ENCODE measurements around the gene KIF5C. TPM values are rescaled to one million over a fixed set of nuclear protein-coding genes. Genes with fewer than 3 reads are reported as not detected.

Gene KIF5C
- total RNA-seq, 1 donor from 2014 or later = 0.33 TPM

DNA sequence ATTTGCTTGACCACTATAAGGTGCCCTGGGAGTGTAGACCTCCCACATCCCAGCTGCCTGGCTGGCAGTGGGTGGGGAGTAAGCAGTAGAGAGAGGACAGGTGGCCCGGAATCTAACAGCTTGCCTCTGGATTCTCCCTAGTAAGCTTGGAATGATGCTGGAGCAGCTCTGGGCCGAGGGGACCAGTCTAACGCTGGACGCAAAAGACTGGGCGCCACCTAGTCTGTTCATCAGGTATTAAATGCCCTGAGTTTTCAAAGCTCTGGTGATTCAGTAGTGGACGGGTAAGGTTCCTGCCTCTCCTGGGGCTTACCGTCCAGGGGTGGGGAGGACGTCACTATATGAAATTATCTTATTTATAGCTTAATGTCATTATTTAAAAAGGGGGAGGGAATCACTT is 162.8 kb downstream of the KIF5C start:
- ATAC-seq (peak; percentile 44), DNase-seq (ENCODE audit: low spot score) (no peak)

DNA sequence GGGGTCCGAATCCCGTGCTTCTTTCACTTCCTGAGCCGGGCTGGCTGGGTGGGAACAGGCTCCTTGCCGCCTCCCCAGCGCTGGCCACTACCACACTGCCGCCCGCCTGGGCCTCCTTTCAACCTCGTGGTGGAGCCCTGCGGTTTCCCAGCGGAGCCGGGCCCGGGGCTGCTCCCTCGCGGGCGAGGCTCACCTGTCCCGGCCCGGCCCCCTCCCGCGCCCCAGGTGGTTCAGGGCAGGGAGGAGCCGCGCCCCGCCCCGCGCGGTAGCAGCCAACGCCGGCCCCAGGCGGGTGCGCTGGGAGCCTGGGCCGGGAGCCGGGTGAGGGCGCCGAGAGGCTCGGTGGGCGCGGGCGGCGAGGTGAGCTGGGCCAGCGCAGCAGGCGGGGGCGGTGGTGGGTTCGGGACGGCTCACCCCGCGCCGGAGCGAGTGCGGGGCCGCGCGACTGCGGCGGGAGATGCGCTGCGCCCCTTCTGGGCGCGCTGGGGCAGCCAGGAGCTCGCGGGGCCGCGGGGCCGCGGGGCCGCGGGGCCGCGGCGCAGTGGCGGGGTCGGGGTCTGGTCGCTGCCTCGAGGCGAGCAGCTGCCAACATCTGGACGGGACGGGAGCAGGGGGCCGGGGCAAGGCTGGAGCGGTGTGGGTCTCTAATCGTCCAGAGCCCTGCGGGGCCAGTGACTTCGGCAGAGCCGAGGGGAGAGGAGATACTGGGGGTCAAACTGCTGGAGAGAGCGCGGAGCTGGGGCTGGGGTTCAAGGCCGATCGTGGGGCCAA is 163.6 kb downstream of the KIF5C start, which contains the start of gene LYPD6B:
Gene LYPD6B, plus strand, starts transcription at position 258 of the 771 bp plus-strand sequence. CDS start 92,250 bp downstream, outside the sequence.
- ATAC-seq (peak; percentile 78), DNase-seq (ENCODE audit: low spot score) (no peak)

DNA sequence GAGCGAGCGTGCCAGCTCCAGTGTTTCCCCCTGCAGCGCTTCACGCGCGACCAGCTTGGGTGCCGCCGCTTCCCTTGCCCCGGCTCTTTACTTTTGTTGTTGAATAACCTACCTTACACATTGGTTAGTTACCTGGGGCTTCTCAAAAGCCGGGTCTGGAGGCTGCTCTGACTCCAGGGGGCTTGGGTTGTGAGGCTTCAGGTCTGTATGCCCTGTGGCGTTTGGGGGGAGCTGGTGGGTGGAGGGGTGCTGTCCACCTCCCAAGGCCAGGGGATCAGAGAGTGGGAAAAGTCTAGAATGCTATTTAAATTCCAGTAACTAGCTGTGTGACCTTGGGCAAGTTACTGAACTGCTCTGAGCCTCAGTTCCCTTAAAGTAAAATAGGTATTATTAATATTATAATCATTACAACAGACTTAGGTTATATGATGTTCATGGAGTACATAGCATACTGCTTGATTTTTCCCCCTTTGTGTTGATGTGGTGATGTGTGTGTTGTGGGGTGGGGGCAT is 164.2 kb downstream of the KIF5C start:
- ATAC-seq (no peak), DNase-seq (ENCODE audit: low spot score) (no peak)

GRCh38 chr2:149040451-149040850 is 165.4 kb downstream of the KIF5C start:
- ATAC-seq = no peak
- DNase-seq (ENCODE audit: low spot score) = no peak

- ATAC-seq = no peak
Measured at GRCh38 chr2:149041482-149041881, 166.5 kb downstream of the KIF5C start.

GRCh38 chr2:149042881-149043280 is 167.9 kb downstream of the KIF5C start:
- no peak for ATAC-seq
- no peak for DNase-seq (ENCODE audit: low spot score)

More at GRCh38 chr2:149041482-149041881, 166.5 kb downstream of the KIF5C start:
- no peak for DNase-seq (ENCODE audit: low spot score)

DNA sequence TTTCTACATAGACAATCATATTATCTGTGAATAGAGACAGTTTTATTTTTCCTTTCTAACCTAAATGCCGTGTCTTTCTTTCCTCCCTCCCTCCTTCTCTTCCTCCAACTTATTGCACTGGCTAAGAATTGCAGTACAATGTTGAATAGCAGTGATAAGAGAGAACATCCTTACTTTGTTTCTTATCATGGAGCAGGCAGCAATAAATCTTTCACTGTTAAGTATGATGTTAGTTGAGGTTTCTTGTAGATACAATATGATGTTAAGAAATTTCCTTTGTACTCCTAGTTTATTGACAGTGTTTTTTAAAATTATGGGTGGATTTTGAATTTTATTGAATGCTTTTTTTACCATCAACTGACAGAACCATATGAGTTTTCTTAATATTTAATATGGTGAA is 169.5 kb downstream of the KIF5C start:
- ATAC-seq (no peak), DNase-seq (ENCODE audit: low spot score) (no peak)

GRCh38 chr2:149047118-149047517 is 172.1 kb downstream of the KIF5C start:
- no peak for ATAC-seq
- DNase-seq (ENCODE audit: low spot score) = no peak

DNA sequence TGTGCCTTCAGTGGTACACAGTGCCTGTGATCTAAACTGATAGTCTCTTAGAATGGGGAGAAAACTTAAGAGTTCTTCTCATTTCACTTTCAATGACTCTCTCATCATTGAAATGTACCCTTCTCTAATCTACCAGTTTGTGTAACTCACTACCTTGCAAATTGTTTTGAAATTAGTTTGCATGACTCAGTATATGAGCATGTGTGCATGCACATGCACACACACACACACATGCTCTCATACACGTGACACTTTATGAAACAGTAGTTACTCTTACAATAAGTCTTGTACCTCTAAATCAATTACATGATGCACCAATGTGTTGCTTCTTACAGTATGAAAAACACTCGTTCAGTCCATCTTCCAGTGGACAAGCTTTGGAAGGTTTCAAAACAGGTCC is 174.1 kb downstream of the KIF5C start:
- no peak for ATAC-seq

GRCh38 chr2:149050188-149050587 is 175.2 kb downstream of the KIF5C start:
- ATAC-seq (no peak), DNase-seq (ENCODE audit: low spot score) (no peak)

More for the DNA sequence above, 174.1 kb downstream of the KIF5C start:
- no peak for DNase-seq (ENCODE audit: low spot score)

GRCh38 chr2:149055751-149056150 is 180.7 kb downstream of the KIF5C start:
- ATAC-seq = no peak

GRCh38 chr2:149056541-149057255 is 181.7 kb downstream of the KIF5C start:
- ATAC-seq (no peak), DNase-seq (ENCODE audit: low spot score) (no peak)

More at GRCh38 chr2:149055751-149056150, 180.7 kb downstream of the KIF5C start:
- DNase-seq (ENCODE audit: low spot score) = no peak

GRCh38 chr2:149057401-149057800 is 182.4 kb downstream of the KIF5C start:
- ATAC-seq (no peak), DNase-seq (ENCODE audit: low spot score) (no peak)

DNA sequence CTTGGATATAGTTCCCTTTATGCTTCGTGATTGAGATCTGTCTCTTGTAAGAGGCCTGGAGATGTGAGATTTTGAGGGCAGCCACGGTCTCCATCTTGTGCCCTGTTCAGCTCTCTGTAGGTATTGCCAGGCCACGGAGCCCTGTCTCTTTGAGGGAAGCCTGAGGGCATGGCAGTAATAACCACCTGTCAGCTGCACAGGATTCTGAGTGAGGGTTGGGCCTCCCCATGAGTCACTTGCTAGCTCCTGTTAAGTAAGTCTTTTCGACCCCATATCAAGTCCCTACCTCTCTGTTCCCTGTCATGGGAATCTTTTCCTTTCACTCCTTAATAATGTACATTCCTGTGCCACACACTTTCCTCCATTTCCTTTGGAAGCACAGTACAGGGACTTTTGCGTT is 183.9 kb downstream of the KIF5C start:
- ATAC-seq = no peak

DNA sequence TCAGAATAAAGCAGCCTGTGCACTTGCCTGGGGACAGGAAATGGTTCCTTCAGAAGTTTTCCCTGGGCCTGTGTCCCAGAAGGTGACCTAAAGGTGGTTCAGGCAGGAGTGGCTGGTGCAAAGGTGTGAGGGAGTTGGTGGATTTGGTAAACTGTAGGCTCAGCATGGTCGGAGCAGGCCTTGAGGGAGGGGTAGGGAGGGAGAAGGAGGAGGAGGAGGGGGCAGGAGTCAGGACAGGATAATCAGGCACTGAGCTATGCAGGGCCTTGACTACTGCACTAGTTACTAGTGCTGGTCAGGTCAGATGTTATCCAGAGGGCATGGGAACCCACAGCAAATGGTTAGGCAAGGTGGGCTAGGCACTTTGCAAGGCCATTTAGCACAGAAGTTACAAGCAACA is 184.8 kb downstream of the KIF5C start:
- DNase-seq (ENCODE audit: low spot score) = no peak
- ATAC-seq = no peak

More for the DNA sequence above, 183.9 kb downstream of the KIF5C start:
- DNase-seq (ENCODE audit: low spot score) = no peak

DNA sequence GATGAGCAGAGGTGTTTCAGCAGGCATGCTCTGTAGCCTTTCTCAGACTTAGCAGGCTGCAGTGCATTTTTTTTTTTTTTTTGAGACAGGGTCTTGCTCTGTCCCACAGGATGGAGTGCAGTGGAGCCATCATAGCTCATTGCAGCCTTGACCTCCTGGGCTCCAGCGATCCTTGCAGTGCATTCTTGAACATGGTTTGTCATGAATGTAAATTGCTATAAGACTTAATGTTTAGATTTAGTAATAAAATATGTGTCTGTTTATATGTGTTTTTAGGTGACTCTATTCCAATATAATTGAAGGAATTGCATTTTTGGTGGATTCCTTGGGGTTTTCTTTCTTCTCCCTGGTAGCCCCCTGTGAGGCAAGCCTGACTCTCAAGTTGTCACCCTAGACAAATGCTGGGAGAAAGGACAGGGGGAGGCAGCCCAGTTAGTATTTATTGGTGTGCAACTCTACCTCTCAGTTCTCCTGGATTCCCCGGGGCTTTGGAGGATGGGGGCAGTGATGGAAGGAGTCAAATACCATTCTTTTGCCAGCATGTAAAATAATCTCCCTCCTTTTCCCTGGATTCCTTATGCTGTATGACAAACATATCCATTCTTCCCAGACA is 186.2 kb downstream of the KIF5C start:
- DNase-seq (ENCODE audit: low spot score) = no peak
- no peak for ATAC-seq

DNA sequence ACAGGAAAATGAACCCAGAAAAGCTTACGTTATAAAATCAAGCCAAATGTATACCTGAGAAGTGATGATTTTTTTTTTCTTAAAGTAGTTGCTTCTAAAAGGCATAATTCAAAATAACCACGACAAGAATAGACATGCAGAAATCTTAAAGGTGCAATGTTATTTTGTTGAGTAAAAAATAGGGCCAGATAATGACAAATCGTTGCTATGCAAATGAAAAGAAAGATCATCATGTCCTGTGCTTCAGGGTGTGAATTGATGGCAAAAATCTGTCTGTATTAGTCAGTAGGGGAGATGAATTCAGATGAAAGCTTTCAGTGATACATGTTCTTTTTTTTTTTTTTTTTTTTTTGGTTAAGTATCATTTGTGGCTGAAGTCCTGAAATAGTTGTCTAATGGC is 187.5 kb downstream of the KIF5C start:
- DNase-seq (ENCODE audit: low spot score) = no peak
- no peak for ATAC-seq

GRCh38 chr2:149063177-149063576 is 188.2 kb downstream of the KIF5C start:
- no peak for DNase-seq (ENCODE audit: low spot score)
- ATAC-seq = no peak

- ATAC-seq = no peak
- DNase-seq (ENCODE audit: low spot score) = no peak
Measured at GRCh38 chr2:149064365-149064841, 189.4 kb downstream of the KIF5C start.

DNA sequence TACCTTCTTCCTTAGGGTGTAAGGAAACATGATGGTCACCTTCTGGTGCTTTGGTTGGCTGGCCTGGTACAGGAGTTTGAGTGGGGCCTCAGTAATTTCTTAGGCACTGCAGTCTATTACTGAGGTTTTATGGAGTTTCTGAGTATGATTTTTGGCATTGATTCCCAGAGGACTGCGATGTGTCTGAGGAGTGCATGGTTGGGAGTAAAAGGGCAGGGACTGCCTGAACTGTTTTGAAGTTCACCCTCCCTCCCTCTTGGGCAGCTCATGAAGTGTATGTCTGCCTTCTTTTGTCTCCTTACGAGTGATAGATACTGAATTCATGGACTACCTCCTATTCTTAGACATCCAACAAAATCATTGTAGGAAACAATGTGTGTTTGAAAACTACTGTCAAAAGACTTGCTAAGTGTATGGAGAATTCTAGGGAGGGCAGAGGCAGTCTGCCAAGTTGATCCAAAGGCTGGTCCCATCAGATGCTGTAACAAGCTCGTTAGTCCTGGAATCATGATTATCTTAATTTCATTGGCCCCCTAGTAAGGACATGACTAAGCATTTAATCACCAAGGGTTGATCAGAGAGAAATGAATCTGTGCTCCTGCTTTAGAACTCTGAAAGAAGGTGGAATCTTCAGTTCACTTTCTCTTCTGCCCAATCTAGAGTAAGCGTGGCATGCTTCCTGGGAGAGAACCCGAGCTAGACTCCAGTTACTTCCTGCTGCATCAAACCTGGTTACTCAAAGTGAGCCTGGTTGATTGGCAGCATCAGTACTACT is 190.0 kb downstream of the KIF5C start:
- DNase-seq (ENCODE audit: low spot score) (no peak), ATAC-seq (no peak)

Measured in left lobe of liver (tissue), 2 donors.